GM19455 (cell line): ENCODE results near the gene SPTBN1.

ENCODE experiments used
- ATAC-seq: cut with Tn5 transposase; IDR thresholded peaks from one replicate; pipeline ENCODE4 v1.9.1; 2021; ENCODE audit not compliant: unreplicated experiment

Gene SPTBN1

GRCh38 chr2:54603796-54604195 is 147.7 kb downstream of the SPTBN1 start:
- no peak for ATAC-seq

- no peak for ATAC-seq
These were observed 148.7 kb downstream of the SPTBN1 start for GRCh38 chr2:54604871-54605270.

- no peak for ATAC-seq
These were observed 149.7 kb downstream of the SPTBN1 start for GRCh38 chr2:54605836-54606235.

GRCh38 chr2:54606393-54606958 is 150.3 kb downstream of the SPTBN1 start:
- no peak for ATAC-seq

GRCh38 chr2:54608224-54608623 is 152.1 kb downstream of the SPTBN1 start:
- no peak for ATAC-seq

GRCh38 chr2:54609241-54609640 is 153.1 kb downstream of the SPTBN1 start:
- ATAC-seq: no peak

GRCh38 chr2:54609647-54610046 is 153.5 kb downstream of the SPTBN1 start:
- ATAC-seq: no peak

- no peak for ATAC-seq
These were observed 154.6 kb downstream of the SPTBN1 start for GRCh38 chr2:54610700-54611099.

GRCh38 chr2:54611830-54612545 is 155.9 kb downstream of the SPTBN1 start:
- ATAC-seq: no peak

- no peak for ATAC-seq
These were observed 157.3 kb downstream of the SPTBN1 start for GRCh38 chr2:54613386-54613785.

GRCh38 chr2:54613794-54614257 is 157.7 kb downstream of the SPTBN1 start:
- ATAC-seq: no peak

GRCh38 chr2:54614819-54615218 is 158.7 kb downstream of the SPTBN1 start:
- ATAC-seq: no peak

- no peak for ATAC-seq
These were observed 159.9 kb downstream of the SPTBN1 start for GRCh38 chr2:54615832-54616534.

GRCh38 chr2:54617409-54617808 is 161.3 kb downstream of the SPTBN1 start:
- ATAC-seq: no peak

- ATAC-seq: no peak
These were observed 162.8 kb downstream of the SPTBN1 start for GRCh38 chr2:54618646-54619565.

- ATAC-seq: no peak
These were observed 163.6 kb downstream of the SPTBN1 start for GRCh38 chr2:54619660-54620231.

GRCh38 chr2:54620948-54621347 is 164.8 kb downstream of the SPTBN1 start:
- ATAC-seq: no peak

- ATAC-seq: no peak
These were observed 168.5 kb downstream of the SPTBN1 start for GRCh38 chr2:54624591-54625071.

GRCh38 chr2:54626131-54626530 is 170.0 kb downstream of the SPTBN1 start:
- ATAC-seq: no peak

- no peak for ATAC-seq
These were observed 170.8 kb downstream of the SPTBN1 start for GRCh38 chr2:54626884-54627283.

- no peak for ATAC-seq
These were observed 171.8 kb downstream of the SPTBN1 start for GRCh38 chr2:54627973-54628372.
